ENCODE measurements around the gene LENG9.
"Not testable (repeated sequence)": the region's sequence is repeated elsewhere in the genome, so short reads cannot be mapped to it uniquely, and the experiment has no call there.

Gene LENG9

GRCh38 chr19:54469496-54469934, 5.9 kb upstream of the LENG9 start:
- H3K4me3 Mint-ChIP-seq = no peak overlapping the region
- peaks cover 28% of the 10 kb centered on the region for H3K4me1 Mint-ChIP-seq
- DNase-seq (no peak), ATAC-seq (no peak)
- H3K27me3 Mint-ChIP-seq = peaks cover 54% of the 10 kb centered on the region
- H3K27ac Mint-ChIP-seq = no peak overlapping the region
- no peaks in the 10 kb centered on the region for H3K36me3 Mint-ChIP-seq (ENCODE audit: low read depth)
- H3K9me3 Mint-ChIP-seq = no peaks in the 10 kb centered on the region

GRCh38 chr19:54466110-54466480, 2.5 kb upstream of the LENG9 start:
- H3K4me1 Mint-ChIP-seq = peaks cover 37% of the 10 kb centered on the region
- H3K27ac Mint-ChIP-seq; ATAC-seq; H3K36me3 Mint-ChIP-seq (ENCODE audit: low read depth); DNase-seq; H3K9me3 Mint-ChIP-seq: not testable (repeated sequence)
- H3K27me3 Mint-ChIP-seq = peaks cover 42% of the 10 kb centered on the region
- H3K4me3 Mint-ChIP-seq = peak overlapping the region; percentile 37

- peaks cover 5% of the 10 kb centered on the region for H3K36me3 Mint-ChIP-seq (ENCODE audit: low read depth)
- peaks cover 33% of the 10 kb centered on the region for H3K4me1 Mint-ChIP-seq
- H3K9me3 Mint-ChIP-seq = no peaks in the 10 kb centered on the region
- H3K27me3 Mint-ChIP-seq = peaks cover 38% of the 10 kb centered on the region
- ATAC-seq (no peak), DNase-seq (no peak)
- no peak overlapping the region for H3K27ac Mint-ChIP-seq
- peak overlapping the region; percentile 37 for H3K4me3 Mint-ChIP-seq
These were observed 2.0 kb upstream of the LENG9 start for GRCh38 chr19:54465426-54466109.

GRCh38 chr19:54464630-54465425, 1.2 kb upstream of the LENG9 start:
- ATAC-seq (peak; percentile 34), DNase-seq (peak; percentile 88)
- Mint-ChIP-seq H3K9me3 (no peaks in the 10 kb centered on the region), H3K27ac (peak overlapping the region; percentile 80), H3K27me3 (peaks cover 30% of the 10 kb centered on the region), H3K4me1 (peaks cover 26% of the 10 kb centered on the region), H3K36me3 (ENCODE audit: low read depth) (peaks cover 5% of the 10 kb centered on the region), H3K4me3 (peak overlapping the region; percentile 78)

- DNase-seq (peak; percentile 87), ATAC-seq (peak; percentile 50)
- peak overlapping the region; percentile 78 for H3K4me3 Mint-ChIP-seq
- no peaks in the 10 kb centered on the region for H3K9me3 Mint-ChIP-seq
- peaks cover 9% of the 10 kb centered on the region for H3K36me3 Mint-ChIP-seq (ENCODE audit: low read depth)
- H3K27ac Mint-ChIP-seq = peak overlapping the region; percentile 80
- H3K27me3 Mint-ChIP-seq = peaks cover 24% of the 10 kb centered on the region
- H3K4me1 Mint-ChIP-seq = peaks cover 30% of the 10 kb centered on the region
These were observed 559 bp upstream of the LENG9 start for GRCh38 chr19:54464044-54464629.

- no peaks in the 10 kb centered on the region for H3K9me3 Mint-ChIP-seq
- H3K4me1 Mint-ChIP-seq = peaks cover 39% of the 10 kb centered on the region
These were observed 685 bp downstream of the LENG9 start for GRCh38 chr19:54462655-54463530.

GRCh38 chr19:54462047-54462654, 1.4 kb downstream of the LENG9 start:
- no peaks in the 10 kb centered on the region for H3K9me3 Mint-ChIP-seq
- peak overlapping the region; percentile 64 for H3K27ac Mint-ChIP-seq
- DNase-seq (no peak), ATAC-seq (no peak)
- peaks cover 12% of the 10 kb centered on the region for H3K27me3 Mint-ChIP-seq
- peaks cover 39% of the 10 kb centered on the region for H3K4me1 Mint-ChIP-seq
- peaks cover 24% of the 10 kb centered on the region for H3K36me3 Mint-ChIP-seq (ENCODE audit: low read depth)
- H3K4me3 Mint-ChIP-seq = peak overlapping the region; percentile 72

More at GRCh38 chr19:54462655-54463530, 685 bp downstream of the LENG9 start:
- Mint-ChIP-seq H3K27me3 (peaks cover 12% of the 10 kb centered on the region), H3K27ac (peak overlapping the region; percentile 64), H3K36me3 (ENCODE audit: low read depth) (peaks cover 21% of the 10 kb centered on the region), H3K4me3 (peak overlapping the region; percentile 78)
- ATAC-seq (peak; percentile 21), DNase-seq (peak; percentile 65)

- Mint-ChIP-seq H3K4me3 (peak overlapping the region; percentile 72), H3K27me3 (peaks cover 12% of the 10 kb centered on the region), H3K27ac (peak overlapping the region; percentile 57), H3K4me1 (peaks cover 39% of the 10 kb centered on the region), H3K36me3 (ENCODE audit: low read depth) (peaks cover 24% of the 10 kb centered on the region), H3K9me3 (no peaks in the 10 kb centered on the region)
- DNase-seq (no peak), ATAC-seq (no peak)
These were observed 2.0 kb downstream of the LENG9 start for GRCh38 chr19:54461613-54462012.

GRCh38 chr19:54461210-54461609, 2.4 kb downstream of the LENG9 start:
- Mint-ChIP-seq H3K27ac (peak overlapping the region; percentile 27), H3K4me3 (peak overlapping the region; percentile 72)

GRCh38 chr19:54460230-54461005, 3.2 kb downstream of the LENG9 start:
- H3K4me1 Mint-ChIP-seq = peaks cover 36% of the 10 kb centered on the region
- H3K36me3 Mint-ChIP-seq (ENCODE audit: low read depth) = peaks cover 29% of the 10 kb centered on the region

More at GRCh38 chr19:54461210-54461609, 2.4 kb downstream of the LENG9 start:
- Mint-ChIP-seq H3K9me3 (no peaks in the 10 kb centered on the region), H3K36me3 (ENCODE audit: low read depth) (peaks cover 27% of the 10 kb centered on the region), H3K4me1 (peaks cover 39% of the 10 kb centered on the region), H3K27me3 (peaks cover 8% of the 10 kb centered on the region)
- DNase-seq = no peak
- no peak for ATAC-seq

GRCh38 chr19:54459282-54460229, 4.0 kb downstream of the LENG9 start:
- H3K27ac Mint-ChIP-seq = peak overlapping the region; percentile 45
- DNase-seq = no peak
- peak overlapping the region; percentile 10 for H3K4me3 Mint-ChIP-seq

More at GRCh38 chr19:54460230-54461005, 3.2 kb downstream of the LENG9 start:
- Mint-ChIP-seq H3K27ac (peak overlapping the region; percentile 45), H3K27me3 (peaks cover 2% of the 10 kb centered on the region), H3K4me3 (no peak overlapping the region), H3K9me3 (no peaks in the 10 kb centered on the region)
- DNase-seq (no peak), ATAC-seq (no peak)

GRCh38 chr19:54458648-54459281, 4.8 kb downstream of the LENG9 start:
- peak overlapping the region; percentile 18 for H3K27ac Mint-ChIP-seq
- H3K27me3 Mint-ChIP-seq = no peaks in the 10 kb centered on the region
- ATAC-seq (no peak), DNase-seq (no peak)
- H3K9me3 Mint-ChIP-seq = no peaks in the 10 kb centered on the region
- no peak overlapping the region for H3K4me3 Mint-ChIP-seq
- peaks cover 37% of the 10 kb centered on the region for H3K36me3 Mint-ChIP-seq (ENCODE audit: low read depth)
- H3K4me1 Mint-ChIP-seq = peaks cover 28% of the 10 kb centered on the region

More at GRCh38 chr19:54459282-54460229, 4.0 kb downstream of the LENG9 start:
- Mint-ChIP-seq H3K36me3 (ENCODE audit: low read depth) (peaks cover 32% of the 10 kb centered on the region), H3K9me3 (no peaks in the 10 kb centered on the region), H3K4me1 (peaks cover 33% of the 10 kb centered on the region), H3K27me3 (no peaks in the 10 kb centered on the region)
- no peak for ATAC-seq

All from activated naive CD8-positive, alpha-beta T cell treated with anti-CD3 and anti-CD28 coated beads, Interleukin-2, amount 50 U/mL, for 24 hours (primary cell).